A204.1 (cell line): Measurements from ENCODE around the gene MDH2.
"Not testable (repeated sequence)": the region's sequence is repeated elsewhere in the genome, so short reads cannot be mapped to it uniquely, and the experiment has no call there.

Source experiments
- FAIRE-seq: peaks from 2 replicates; lab custom pipeline; 2012; peaks lifted over from hg19 to GRCh38; lab: Jason Lieb, UNC

MDH2 gene

DNA sequence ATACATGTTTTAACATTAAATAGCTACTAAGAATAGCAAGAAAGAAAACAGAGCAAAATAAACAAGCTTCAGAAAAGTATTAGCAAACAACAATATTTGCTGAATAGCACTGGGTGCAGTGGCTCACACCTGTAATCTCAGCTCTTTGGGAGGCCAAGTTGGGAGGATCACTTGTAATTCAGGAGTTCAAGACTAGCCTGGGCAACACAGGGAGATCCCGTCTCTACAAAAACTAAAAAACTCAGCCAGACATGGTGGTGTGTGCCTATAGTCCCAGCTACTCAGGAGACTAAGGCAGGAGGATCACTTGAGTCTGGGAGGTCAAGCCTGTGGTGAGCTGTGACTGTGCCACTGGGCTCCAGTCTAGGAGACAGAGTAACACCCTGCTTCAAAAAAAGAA lies 66.8 kb downstream of the MDH2 start:
- not testable (repeated sequence) for FAIRE-seq
